Left lobe of liver (tissue), 2 donors: ENCODE measurements around the gene MAD1L1. TPM values are rescaled to one million over a fixed set of nuclear protein-coding genes. Genes with fewer than 3 reads are reported as not detected.
A peak's percentile ranks its signal among the peaks of the same experiment; 100 is the strongest.

Experiments used
- ATAC-seq: fragments of 200-7000 bp; cut with Tn5 transposase; one replicate; pipeline ENCODE4 v1.9.1; 2020; ENCODE audit warnings: mild to moderate bottlenecking, moderate library complexity
- DNase-seq: peaks from one replicate; pipeline ENCODE4 v3.0.0-alpha.2; 2020; ENCODE audit warnings: low spot score
- total RNA-seq: library from RNA; stranded (reverse); gene quantifications from one replicate; pipeline ENCODE4 v1.2.1, GENCODE V29; 2021
- donor health status: DM: no; HTN: no; CAD: no; lungs with moderate emphysema.
- donor health status: DM: no; HTN: yes; CAD: no.

MAD1L1 gene
- total RNA-seq, 1 donor from 2014 or later = 24.9 TPM

DNA sequence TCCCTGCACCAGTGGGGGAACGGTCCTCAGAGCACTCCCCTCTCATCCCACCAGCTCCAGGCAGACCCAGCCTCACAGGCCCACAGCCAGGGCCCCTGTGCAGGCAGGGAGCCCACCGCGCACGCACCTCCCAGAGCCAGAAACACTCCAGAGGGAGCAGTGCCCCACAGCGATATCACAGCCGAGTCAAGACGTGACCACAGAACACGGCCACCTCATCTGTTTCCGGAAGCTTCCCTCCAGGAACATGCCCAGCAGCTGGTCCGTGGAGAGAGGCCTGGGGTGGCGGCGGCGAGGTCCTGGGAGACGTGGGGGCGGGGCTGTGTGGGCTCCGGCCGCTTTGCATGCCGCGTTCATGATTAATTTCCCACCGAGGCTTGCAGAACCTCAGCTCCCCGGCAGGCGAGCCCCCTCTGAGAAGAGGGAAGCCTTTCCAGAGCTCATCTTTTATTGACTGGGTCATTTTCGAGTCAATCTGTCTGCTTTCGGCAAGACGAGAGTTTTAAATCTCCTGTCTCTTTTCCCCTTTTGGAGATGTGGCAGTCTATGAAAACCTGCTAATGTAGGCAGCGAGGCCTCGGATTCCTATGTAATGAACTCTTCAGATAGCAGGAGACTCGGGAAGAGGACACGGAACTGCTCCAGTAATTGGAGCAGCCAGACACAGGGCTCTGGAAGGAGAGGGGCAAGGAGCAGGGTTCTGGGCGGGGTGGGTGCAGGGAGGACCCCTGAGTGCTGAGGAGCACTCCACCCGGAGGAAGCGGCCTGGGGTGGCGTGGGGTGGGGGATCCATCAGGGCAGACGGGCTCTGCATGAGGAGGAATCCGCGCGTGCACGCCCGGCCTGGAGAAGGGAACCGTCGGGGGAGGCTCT is 319.9 kb downstream of the MAD1L1 start:
- ATAC-seq (no peak), DNase-seq (no peak)

DNA sequence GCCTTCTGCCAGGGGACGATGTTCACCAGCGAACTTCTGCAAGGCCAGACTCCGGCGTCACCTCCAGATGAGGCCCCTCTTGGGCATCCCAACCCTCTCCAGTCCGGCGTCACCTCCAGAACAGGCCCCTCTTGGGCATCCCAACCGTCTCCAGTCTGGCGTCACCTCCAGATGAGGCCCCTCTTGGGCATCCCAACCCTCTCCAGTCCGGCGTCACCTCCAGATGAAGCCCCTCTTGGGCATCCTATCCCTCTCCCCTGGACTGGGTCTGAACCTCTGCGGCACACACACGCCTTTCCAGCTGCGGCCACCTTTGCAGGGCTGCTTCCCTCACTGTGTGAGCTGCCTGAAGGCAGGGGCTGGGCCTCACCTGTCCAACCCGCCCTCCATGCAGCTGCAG is 321.2 kb downstream of the MAD1L1 start:
- DNase-seq = no peak
- no peak for ATAC-seq

DNA sequence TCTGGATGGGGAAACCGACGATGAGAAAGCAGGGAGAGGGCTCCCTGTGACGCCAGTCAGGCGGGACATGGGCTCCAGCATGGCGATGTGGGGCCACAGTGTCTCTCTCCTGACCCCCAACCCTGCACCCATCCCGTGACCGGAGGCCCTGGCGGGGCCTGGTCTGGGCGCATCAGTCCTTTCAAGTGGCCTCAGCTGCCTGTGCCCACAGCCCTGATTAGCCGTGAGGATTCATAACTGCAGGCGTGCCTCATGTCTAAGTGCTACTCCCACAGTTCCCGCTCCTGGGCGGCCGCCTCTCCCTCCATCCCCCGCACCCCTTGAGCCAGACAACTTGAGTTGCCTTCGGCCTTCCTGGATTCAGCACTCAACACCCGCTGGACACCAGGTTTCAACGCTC is 321.9 kb downstream of the MAD1L1 start:
- no peak for DNase-seq
- no peak for ATAC-seq

DNA sequence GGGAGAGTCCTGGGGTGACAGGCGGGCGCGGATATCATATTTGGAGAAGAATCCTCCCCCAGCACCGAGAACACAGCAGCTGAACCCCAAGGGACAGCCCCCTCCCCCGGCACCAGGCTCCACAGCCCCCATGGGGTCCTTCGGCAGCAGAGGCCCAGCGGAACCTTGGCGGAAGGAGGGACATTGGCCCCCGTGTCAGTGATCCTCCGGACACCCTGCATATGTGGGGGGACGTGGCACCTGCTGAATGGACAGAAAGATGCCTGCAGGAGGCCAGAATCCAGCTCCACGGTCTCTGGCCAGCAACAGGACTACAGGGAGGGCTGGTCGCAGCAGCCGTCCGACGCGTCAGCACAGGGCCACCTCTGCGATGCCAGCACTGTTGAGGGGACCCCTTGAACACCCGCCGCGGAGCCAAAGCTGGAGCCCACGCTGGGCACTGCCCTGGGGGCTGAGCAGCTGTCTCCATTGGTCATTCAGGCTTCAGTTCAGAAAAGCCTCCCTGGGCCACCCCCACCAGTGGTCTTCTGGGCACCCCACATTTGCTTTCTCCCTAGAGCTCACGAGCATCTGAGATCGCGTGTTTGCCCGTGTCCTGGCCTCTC is 322.6 kb downstream of the MAD1L1 start:
- no peak for ATAC-seq
- DNase-seq = no peak

DNA sequence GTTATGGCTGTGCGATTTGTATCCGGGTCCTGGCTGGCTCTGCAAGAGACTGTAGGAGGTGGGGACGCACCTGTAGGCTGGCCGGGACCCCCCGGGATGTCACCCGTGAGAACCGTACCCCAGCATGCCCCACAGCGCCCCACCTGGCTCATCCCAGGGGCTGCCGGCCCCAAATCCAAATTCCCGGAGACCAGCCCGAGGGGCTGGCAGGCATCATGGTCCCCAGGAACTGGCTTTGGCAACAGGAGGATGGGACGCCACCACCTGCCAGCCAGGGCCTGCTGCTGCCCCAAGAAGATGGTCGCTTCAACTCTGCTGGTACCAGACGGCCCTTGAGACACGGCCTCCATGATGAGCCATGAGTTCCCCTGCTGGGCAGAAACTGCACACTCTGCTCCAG is 323.3 kb downstream of the MAD1L1 start:
- ATAC-seq (no peak), DNase-seq (no peak)

DNA sequence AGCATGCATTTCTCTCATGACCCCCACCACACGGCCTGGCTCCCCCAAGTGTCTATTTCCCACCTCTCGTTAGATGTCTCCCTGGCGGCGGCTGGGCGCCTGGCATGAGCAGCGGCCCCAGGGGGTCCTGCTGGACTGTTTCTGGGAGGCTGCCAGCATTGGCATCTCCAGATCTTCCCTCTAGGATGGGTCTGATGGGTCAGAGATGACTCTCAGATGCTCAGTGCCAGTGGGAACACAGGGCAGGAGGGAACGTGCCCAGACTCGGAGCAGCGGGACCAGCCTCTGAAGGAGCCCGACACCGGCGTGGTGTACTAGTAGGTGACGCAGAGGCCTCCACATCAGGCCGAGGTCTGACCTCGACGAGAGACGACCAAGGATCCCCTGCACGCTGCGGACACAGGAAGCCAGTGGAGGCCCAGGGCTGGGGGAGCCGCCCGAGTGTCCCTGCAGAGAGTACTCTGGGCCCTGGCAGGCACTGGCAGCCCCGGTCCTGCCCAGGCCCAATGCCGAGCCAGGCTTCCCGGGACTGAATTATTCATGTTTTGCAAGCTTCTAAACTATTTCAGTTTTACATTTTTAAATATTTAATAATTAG is 323.8 kb downstream of the MAD1L1 start:
- ATAC-seq = no peak
- DNase-seq = no peak

DNA sequence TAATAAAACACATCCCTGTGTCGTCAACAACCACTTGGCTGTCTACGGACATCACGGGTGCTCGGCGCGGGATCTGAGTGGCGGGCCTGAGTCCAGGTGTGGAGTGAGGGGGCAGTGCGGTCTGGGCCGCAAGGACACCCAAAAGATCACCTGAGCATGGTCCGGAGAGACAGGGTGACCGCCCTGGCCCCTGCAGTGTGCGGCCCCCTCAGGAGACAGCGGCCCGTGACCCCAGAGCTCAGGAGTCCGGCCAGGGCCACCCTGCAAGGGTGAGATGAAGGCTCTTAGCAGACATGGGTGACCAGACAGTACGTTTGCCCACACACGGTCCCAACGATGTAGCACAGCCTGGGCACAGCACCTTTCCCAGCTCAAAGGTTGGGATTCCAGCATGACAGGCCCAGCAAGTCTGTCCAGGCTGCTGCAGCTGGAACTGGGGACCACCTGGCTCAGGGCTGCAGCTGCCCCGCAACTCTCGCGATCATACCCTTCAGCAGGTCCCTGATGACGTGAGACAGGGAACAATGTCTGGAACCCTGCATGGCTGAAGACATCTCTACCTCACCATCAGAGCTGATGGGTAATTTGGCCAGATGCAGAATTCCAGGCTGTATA is 324.9 kb downstream of the MAD1L1 start:
- DNase-seq (no peak), ATAC-seq (no peak)

DNA sequence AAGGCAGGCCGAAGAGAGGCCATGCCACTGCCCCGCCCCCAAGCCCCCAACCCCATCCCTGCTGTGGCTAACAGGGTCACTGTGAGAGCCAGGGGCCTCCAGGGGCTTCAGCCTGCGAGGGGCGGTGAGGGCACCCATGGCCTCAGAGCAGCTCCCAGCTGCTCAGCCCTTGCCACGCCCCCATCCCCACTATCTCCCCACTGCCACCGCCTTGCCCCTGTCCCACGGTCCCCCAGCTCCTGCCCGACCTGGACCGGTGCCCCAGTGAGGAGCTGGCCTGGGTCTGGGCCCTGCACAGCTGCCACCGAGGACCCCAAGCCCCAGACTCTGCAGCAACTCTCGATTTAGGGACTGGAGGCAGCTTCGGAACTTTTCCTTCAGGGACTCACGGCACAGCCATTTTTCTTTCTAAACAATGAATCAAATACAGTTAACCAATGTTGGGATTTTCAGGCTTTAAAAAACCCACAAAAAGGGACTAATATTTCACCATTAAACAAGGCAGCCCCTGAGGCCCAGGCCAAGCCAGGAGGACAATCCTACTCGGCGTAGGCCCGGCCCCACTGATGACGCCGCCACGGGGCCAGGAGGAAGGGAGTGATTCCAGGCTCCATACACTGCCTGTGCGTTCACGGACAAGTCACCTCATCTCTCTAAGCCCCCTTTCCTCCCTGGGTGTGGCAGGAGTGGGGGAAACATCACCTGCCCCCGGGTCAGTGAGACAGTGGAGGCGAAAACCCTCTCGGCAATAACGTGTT is 325.6 kb downstream of the MAD1L1 start:
- no peak for ATAC-seq

DNA sequence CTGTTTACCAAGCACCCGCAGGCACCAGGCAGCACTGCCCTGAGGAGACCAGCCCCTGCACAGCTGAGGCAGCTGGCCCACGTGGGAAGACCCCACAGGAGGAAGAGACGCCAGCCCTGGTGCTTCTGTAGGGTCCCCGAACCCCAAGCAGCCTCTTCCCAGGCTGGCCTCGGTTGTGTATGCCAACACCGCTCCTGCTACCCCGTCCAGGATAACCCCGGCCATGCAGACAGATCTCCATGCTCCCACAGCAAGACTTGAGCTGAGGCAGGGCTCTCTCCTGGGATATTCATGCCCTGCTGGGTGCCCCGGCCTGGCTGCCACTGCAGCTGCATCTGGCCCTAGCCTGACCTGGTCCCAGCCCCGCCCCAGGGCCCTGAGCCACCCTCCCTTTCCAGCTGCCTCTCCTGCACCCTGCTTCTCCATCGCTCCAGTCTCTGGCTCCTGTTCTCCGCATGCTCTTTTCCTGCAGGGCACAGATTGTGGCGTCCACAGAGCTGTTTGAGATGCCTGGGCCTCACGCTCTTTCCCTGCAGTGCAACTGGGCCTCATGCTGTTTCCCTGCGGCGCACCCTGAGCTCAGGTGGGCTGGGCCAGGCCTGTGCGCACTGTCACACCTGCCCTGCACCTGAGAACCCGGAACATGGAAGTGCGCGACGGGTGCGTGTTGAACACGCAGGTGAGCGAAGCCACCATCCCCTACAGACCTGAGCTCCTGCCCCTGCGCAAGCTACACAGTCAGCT is 326.5 kb downstream of the MAD1L1 start:
- DNase-seq (no peak), ATAC-seq (peak; percentile 14)

More for the DNA sequence above, 325.6 kb downstream of the MAD1L1 start:
- DNase-seq = no peak

DNA sequence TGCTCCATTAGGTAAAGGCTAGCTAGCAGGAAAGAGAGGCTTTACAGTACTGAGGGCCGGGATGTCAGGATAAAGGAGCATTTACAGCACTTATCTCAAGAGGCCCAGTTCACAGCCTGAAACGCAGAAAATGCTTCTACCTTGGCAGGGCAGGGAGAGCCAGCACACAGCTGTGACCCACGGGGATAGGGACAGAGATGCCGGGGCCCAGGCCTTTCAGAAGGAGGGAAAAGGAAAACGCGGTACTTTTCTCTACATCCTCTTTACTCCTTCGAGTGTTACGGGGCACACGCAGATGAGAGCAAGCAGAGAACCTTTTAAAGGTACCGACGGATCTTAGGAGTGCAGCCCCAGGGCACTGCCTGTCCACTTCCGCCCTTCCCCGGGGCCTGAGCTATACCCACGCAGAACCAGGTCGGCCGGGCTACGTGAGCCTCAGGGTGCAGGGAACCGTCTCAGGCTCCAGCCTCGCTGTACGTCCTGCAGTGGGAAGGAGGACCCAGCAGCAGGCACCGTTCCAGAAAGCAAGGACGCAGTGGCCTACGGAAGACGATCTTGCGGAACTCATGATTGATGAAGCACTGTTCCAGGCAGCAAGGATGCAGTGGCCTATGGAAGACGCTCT is 330.4 kb downstream of the MAD1L1 start:
- ATAC-seq = no peak

DNA sequence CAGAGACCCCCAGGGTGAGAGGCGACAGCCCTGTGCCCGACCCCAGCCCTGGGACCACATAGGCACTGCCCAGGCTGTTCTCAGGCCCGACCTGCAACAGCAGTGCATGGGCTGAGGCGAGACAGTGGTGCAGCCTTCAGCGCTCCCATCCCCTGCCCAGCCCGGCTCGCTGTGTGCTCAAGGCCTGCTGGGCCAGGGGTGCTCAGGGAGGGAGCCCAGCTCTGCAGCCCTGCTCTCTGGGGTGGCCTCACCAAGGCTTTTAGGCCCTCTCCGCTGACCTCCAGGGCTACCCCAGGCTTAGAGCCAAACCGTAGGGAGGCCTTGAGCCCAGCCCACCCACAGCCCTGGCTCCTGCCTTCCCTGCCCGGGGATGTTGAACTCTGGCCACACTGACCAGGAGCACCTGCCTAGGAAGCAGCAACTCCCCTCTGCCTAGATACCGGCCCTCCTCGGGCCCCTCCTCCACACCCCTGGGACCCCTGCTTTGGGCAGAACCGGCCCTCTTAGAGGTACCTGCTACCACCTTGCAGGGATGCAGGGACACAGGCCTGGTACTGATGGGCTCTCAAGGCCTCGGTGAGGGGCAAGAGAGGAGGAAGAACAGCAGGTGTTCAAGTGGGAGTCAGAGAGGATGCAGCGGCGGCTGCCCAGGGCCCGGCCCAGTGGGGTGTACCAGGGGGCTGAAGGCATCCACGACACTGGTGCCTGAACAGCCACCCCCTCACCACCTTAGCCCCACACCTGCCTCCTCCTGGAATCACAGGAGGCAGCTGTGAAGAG is 331.1 kb downstream of the MAD1L1 start:
- peak; percentile 11 for ATAC-seq
- DNase-seq = no peak

More for the DNA sequence above, 330.4 kb downstream of the MAD1L1 start:
- DNase-seq = no peak

DNA sequence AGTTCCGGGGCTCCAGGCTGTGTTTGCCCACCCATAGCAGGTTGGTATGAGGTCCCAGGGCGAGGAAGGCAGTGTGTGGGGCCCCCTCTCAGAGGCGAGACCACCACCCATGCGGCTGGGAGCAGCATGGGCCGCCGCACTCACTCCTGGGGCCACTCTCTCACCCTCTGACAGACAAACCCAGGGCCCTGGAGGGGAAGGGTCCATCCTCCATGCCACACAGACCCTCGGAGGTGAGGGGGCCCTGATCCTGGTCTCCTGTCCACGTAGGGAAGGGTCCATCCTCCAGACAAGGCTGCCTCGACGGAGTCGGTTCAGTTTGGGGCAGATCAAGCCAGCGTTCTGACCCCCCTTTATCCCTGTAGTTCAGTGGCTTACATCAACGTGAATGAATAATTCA is 331.9 kb downstream of the MAD1L1 start:
- DNase-seq (no peak), ATAC-seq (no peak)

DNA sequence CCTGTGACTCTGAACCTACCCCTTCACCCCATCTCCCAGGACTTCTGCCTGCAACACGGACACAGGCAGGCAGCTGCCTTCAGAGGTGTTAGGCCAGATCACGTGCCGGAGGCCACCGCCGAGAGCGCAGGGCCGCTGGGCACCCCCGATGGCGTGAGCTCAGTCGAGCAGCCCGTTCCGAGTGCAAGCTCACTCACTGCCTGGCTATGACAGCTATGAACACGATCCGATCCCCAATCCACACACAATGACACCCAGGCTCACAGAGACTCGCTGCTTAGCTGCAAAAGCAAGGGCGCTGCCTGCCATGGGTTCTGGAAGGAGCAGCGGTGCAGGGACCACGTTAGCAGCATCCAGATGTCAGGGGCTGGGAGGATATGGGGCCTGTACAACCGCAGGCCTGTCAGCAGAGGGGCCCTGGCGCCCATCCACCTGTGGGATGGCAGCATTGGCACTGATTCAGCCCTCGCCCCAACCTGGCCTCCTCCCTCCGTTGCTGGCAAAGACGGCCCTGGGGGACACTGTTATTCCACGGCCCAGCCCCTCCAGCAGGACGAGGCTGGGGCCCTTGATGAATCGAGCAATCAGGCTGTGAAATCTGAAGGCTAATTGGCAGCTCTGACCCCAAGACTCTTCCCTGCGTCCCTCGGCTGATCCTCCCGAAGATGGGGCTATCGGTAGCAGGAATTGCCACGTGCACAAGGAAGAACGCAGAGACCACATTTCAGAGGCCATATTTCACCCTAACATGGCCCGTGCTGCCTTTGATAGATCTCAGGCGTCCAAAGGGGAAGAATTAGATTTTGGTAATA is 332.6 kb downstream of the MAD1L1 start:
- no peak for DNase-seq
- ATAC-seq = no peak

DNA sequence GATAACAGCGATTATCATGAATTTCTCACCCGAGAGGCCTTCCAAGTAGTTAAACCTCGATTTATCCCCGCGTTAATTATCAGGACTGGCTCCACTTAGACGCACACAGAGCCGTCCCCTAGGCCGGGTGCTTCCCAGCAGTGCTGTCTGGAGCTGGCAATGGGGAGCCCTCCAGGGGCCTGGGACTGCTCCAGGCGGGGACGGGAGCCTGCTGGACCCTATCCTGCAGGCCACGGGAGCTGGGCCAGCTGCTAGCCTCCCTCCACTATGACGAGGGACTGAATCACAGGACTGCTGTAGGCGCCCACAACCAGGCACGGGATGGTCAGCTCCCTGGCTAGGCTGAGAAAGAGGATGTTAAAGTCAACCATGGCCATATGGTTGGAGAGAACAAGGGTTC is 333.5 kb downstream of the MAD1L1 start:
- no peak for DNase-seq

DNA sequence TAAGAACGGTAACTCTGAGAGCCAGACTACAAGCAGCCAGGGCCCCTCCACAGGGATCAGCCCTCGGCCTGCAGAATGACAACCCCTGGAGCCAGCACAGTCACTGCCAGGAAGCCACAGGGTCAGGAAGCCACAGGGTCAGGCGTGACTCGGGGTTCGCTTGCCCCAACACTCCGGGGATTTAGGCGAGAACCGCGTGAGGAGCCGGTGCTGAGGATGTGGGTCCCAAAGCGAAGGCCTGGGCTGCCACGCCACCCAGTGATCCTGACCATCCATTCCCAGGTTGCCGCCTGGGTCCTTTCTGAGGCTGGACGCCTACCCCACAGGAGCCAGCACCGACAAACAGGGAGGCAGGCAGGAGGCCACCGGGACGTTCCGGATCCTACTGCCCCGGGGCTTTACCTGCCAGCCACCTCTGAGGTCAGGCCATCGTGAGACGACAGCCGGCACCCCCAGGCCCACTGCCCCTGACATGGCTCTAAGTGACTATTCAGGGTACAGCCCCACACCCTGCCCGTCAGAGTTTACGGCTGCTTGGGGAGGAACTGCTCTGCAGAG is 334.0 kb downstream of the MAD1L1 start:
- DNase-seq (no peak), ATAC-seq (no peak)

More for the DNA sequence above, 333.5 kb downstream of the MAD1L1 start:
- ATAC-seq = no peak

DNA sequence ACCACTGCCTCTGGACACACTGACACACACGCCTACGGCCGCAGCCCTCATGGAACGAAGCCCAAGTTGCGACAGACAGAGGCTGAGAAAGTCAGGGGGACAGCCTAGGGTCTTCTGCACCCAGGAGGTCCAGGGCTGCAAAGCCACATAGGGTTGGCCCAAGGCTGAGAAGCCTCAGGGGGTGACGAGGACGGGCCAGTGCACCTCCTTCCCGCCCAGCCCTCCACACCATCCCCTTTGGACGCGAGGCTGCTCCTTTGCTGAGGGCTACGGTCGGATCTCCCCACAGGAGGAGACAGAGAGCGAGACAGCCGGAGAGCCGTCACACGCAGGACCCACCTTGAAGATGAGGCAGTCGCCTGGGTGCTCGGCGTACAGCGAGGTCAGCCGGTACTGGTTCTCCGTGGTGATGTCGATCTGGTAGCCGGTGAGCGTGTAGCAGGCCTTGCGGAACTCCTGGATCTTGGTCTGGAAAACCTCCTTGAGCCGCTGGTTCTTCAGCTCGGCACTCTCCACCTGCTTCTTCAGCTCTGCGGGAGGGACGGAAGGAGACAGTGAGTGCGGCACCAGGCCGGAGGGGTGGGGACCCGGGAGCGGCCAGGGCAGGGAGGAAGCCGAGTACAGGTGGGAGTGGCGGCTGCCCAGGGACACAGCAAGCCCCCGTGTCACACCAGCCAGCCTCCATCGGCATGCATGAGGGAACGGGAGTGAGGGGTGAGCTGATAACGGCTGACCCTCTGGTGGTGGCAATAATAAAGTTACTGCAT is 334.7 kb downstream of the MAD1L1 start:
- DNase-seq (no peak), ATAC-seq (no peak)
